GM21360 (cell line): Measurements from ENCODE around the gene ANKLE1.
A peak's percentile ranks its signal among the peaks of the same experiment; 100 is the strongest.

Source experiments
- ATAC-seq: cut with Tn5 transposase; IDR thresholded peaks from one replicate; pipeline ENCODE4 v1.9.1; 2021; ENCODE audit warnings: mild to moderate bottlenecking, moderate library complexity; ENCODE audit not compliant: unreplicated experiment

Gene ANKLE1

GRCh38 chr19:17281391-17282304 is at the start of gene ANKLE1:
TSS of gene ANKLE1 (plus strand) at chr19:17281901. CDS start at chr19:17281921, 20 bp downstream.
- peak; percentile 36 for ATAC-seq

- ATAC-seq = no peak
Measured at GRCh38 chr19:17232258-17232657, 49.4 kb upstream of the ANKLE1 start.

- no peak for ATAC-seq
Measured at GRCh38 chr19:17234911-17235299, 46.8 kb upstream of the ANKLE1 start.

- no peak for ATAC-seq
Measured at GRCh38 chr19:17235300-17235970, 46.3 kb upstream of the ANKLE1 start.

- ATAC-seq = no peak
Measured at GRCh38 chr19:17235971-17236777, 45.5 kb upstream of the ANKLE1 start.

- no peak for ATAC-seq
Measured at GRCh38 chr19:17236811-17237543, 44.7 kb upstream of the ANKLE1 start.

GRCh38 chr19:17237747-17238706 is 43.7 kb upstream of the ANKLE1 start:
- ATAC-seq = no peak

GRCh38 chr19:17240062-17240752 is 41.5 kb upstream of the ANKLE1 start:
- no peak for ATAC-seq

- ATAC-seq = no peak
Measured at GRCh38 chr19:17240826-17241399, 40.8 kb upstream of the ANKLE1 start.

GRCh38 chr19:17242431-17243208 is 39.1 kb upstream of the ANKLE1 start:
- ATAC-seq = no peak

- no peak for ATAC-seq
Measured at GRCh38 chr19:17243211-17243829, 38.4 kb upstream of the ANKLE1 start.

- no peak for ATAC-seq
Measured at GRCh38 chr19:17243830-17244617, 37.7 kb upstream of the ANKLE1 start.

- peak; percentile 13 for ATAC-seq
Measured at GRCh38 chr19:17244618-17245534, 36.8 kb upstream of the ANKLE1 start.

- ATAC-seq = peak; percentile 18
Measured at GRCh38 chr19:17245535-17245984, 36.1 kb upstream of the ANKLE1 start, which contains the start of gene NR2F6. TSS of gene NR2F6 (minus strand) at chr19:17245919. CDS start at chr19:17245220, 699 bp downstream.
